ENCODE measurements around the gene LYPLA2. TPM values are rescaled to one million over a fixed set of nuclear protein-coding genes. Genes with fewer than 3 reads are reported as not detected.
A peak's percentile ranks its signal among the peaks of the same experiment; 100 is the strongest.

The LYPLA2 gene
- 97.6 and 110 TPM in 2 replicates for total RNA-seq

- DNase-seq (ENCODE audit: low read depth, low spot score): peak; percentile 63
Observed at GRCh38 chr1:23790696-23791515, at the start of gene LYPLA2. LYPLA2 (plus strand) TSS chr1:23791145; CDS start chr1:23792683, 1,538 bp downstream.

- no peak for DNase-seq (ENCODE audit: low read depth, low spot score)
Observed at GRCh38 chr1:23741609-23742008, 49.3 kb upstream of the LYPLA2 start.

GRCh38 chr1:23742670-23743286 lies 48.2 kb upstream of the LYPLA2 start:
- no peak for DNase-seq (ENCODE audit: low read depth, low spot score)

- no peak for DNase-seq (ENCODE audit: low read depth, low spot score)
Observed at GRCh38 chr1:23743287-23744152, 47.4 kb upstream of the LYPLA2 start, which contains the start of gene ELOA. ELOA (plus strand) TSS chr1:23743471; CDS start chr1:23743504, 33 bp downstream.

- DNase-seq (ENCODE audit: low read depth, low spot score): no peak
Observed at GRCh38 chr1:23745515-23745914, 45.4 kb upstream of the LYPLA2 start.

- no peak for DNase-seq (ENCODE audit: low read depth, low spot score)
Observed at GRCh38 chr1:23748016-23748415, 42.9 kb upstream of the LYPLA2 start.

GRCh38 chr1:23751050-23751814 lies 39.7 kb upstream of the LYPLA2 start:
- no peak for DNase-seq (ENCODE audit: low read depth, low spot score)

GRCh38 chr1:23751815-23752200 lies 39.1 kb upstream of the LYPLA2 start:
- no peak for DNase-seq (ENCODE audit: low read depth, low spot score)

GRCh38 chr1:23752909-23753308 lies 38.0 kb upstream of the LYPLA2 start:
- DNase-seq (ENCODE audit: low read depth, low spot score): no peak

GRCh38 chr1:23756676-23757075 lies 34.3 kb upstream of the LYPLA2 start:
- DNase-seq (ENCODE audit: low read depth, low spot score): no peak

- DNase-seq (ENCODE audit: low read depth, low spot score): no peak
Observed at GRCh38 chr1:23757812-23758211, 33.1 kb upstream of the LYPLA2 start.

- no peak for DNase-seq (ENCODE audit: low read depth, low spot score)
Observed at GRCh38 chr1:23759277-23759676, 31.7 kb upstream of the LYPLA2 start.

- no peak for DNase-seq (ENCODE audit: low read depth, low spot score)
Observed at GRCh38 chr1:23763041-23763577, 27.8 kb upstream of the LYPLA2 start.

- DNase-seq (ENCODE audit: low read depth, low spot score): no peak
Observed at GRCh38 chr1:23768733-23769132, 22.2 kb upstream of the LYPLA2 start.

- no peak for DNase-seq (ENCODE audit: low read depth, low spot score)
Observed at GRCh38 chr1:23772049-23772853, 18.7 kb upstream of the LYPLA2 start.

- DNase-seq (ENCODE audit: low read depth, low spot score): no peak
Observed at GRCh38 chr1:23772854-23773242, 18.1 kb upstream of the LYPLA2 start.

- DNase-seq (ENCODE audit: low read depth, low spot score): no peak
Observed at GRCh38 chr1:23774174-23774880, 16.6 kb upstream of the LYPLA2 start.

GRCh38 chr1:23776217-23776616 lies 14.7 kb upstream of the LYPLA2 start:
- DNase-seq (ENCODE audit: low read depth, low spot score): no peak
